ENCODE measurements around the gene PIH1D1. TPM values are rescaled to one million over a fixed set of nuclear protein-coding genes. Genes with fewer than 3 reads are reported as not detected.

The PIH1D1 gene
- total and polyA plus RNA-seq, 4 experiments from 2014 or later: 87.2 to 186 (median 151) TPM

- no peaks in the 10 kb centered on the region for H3K9me3 ChIP-seq (ENCODE audit: control insufficient read depth in 1 of 2, low read length in 2 of 2)
- no peak for DNase-seq
- H3K27ac Mint-ChIP-seq: peak overlapping the region; percentile 37 to 94 (median 87)
- ChIA-PET POLR2A (ENCODE audit: partially characterized antibody) (interaction anchor here (1.0 to 4.5 kb wide), 5 partner anchors 9 to 79 kb away, joined by 3 to 79 read pairs (median 4); no protein-coding TSS in a partner anchor), CTCF (ENCODE audit: partially characterized antibody) (no interaction called here)
- H3K4me1 ChIP-seq (ENCODE audit: insufficient read depth, low read length): peaks cover 30% of the 10 kb centered on the region
- peaks cover 0 to 14% (median 0%) of the 10 kb centered on the region in 8 donors for H3K9me3 Mint-ChIP-seq
- peak overlapping the region in 2 of 8 donors; percentile 43 to 71 for H3K4me3 Mint-ChIP-seq
- intact Hi-C loops (cut with micrococcal nuclease): no loop called here
- no peak overlapping the region for H3K4me3 ChIP-seq (ENCODE audit: low read length in 2 of 2)
- peaks cover 42 to 75% of the 10 kb centered on the region in 2 donors for H3K36me3 Mint-ChIP-seq
- peaks cover 41% of the 10 kb centered on the region for H3K36me3 ChIP-seq (ENCODE audit: insufficient read depth, low read length)
- H3K4me1 Mint-ChIP-seq: peaks cover 18 to 44% (median 32%) of the 10 kb centered on the region in 4 donors
- H3K27me3 Mint-ChIP-seq: no peaks in the 10 kb centered on the region
- H3K27ac ChIP-seq (ENCODE audit: low read depth, low read length): no peak overlapping the region
- H3K27me3 ChIP-seq (ENCODE audit: insufficient read depth, low read length): no peaks in the 10 kb centered on the region
Observed at GRCh38 chr19:49486232-49486631, 34.6 kb upstream of the PIH1D1 start.

- Mint-ChIP-seq H3K27me3 (no peaks in the 10 kb centered on the region), H3K4me1 (peaks cover 8 to 29% (median 16%) of the 10 kb centered on the region in 4 donors), H3K27ac (peak overlapping the region in 6 of 7 donors; percentile 6 to 90 (median 70)), H3K36me3 (peaks cover 17 to 52% of the 10 kb centered on the region in 2 donors), H3K4me3 (peak overlapping the region in 1 of 8 donors; percentile 17), H3K9me3 (peaks cover 0 to 2% (median 0%) of the 10 kb centered on the region in 8 donors)
- Histone ChIP-seq H3K27ac (ENCODE audit: low read depth, low read length) (no peak overlapping the region), H3K36me3 (ENCODE audit: insufficient read depth, low read length) (peaks cover 42% of the 10 kb centered on the region), H3K9me3 (ENCODE audit: control insufficient read depth in 1 of 2, low read length in 2 of 2) (no peaks in the 10 kb centered on the region), H3K4me1 (ENCODE audit: insufficient read depth, low read length) (peaks cover 33% of the 10 kb centered on the region), H3K27me3 (ENCODE audit: insufficient read depth, low read length) (no peaks in the 10 kb centered on the region), H3K4me3 (ENCODE audit: low read length in 2 of 2) (no peak overlapping the region)
- ChIA-PET CTCF (ENCODE audit: partially characterized antibody) (interaction anchor here (2.8 kb wide), 1 partner anchor 9 kb away, joined by 13 read pairs; the partner anchor contains the start of gene FLT3LG), POLR2A (ENCODE audit: partially characterized antibody) (interaction anchor here (1.2 kb wide), 1 partner anchor 11 kb away, joined by 5 read pairs; no protein-coding TSS in a partner anchor)
- DNase-seq: no peak
- intact Hi-C loops (cut with micrococcal nuclease): no loop called here
Observed at GRCh38 chr19:49481020-49481683, 29.5 kb upstream of the PIH1D1 start.

GRCh38 chr19:49479975-49480628 is 28.5 kb upstream of the PIH1D1 start:
- ChIA-PET POLR2A (ENCODE audit: partially characterized antibody) (interaction anchor here (1.7 kb wide), 1 partner anchor 12 kb away, joined by 5 read pairs; no protein-coding TSS in a partner anchor), CTCF (ENCODE audit: partially characterized antibody) (no interaction called here)
- Histone ChIP-seq H3K27me3 (ENCODE audit: insufficient read depth, low read length) (no peaks in the 10 kb centered on the region), H3K27ac (ENCODE audit: low read depth, low read length) (no peak overlapping the region), H3K9me3 (ENCODE audit: control insufficient read depth in 1 of 2, low read length in 2 of 2) (no peaks in the 10 kb centered on the region), H3K4me1 (ENCODE audit: insufficient read depth, low read length) (peaks cover 38% of the 10 kb centered on the region), H3K36me3 (ENCODE audit: insufficient read depth, low read length) (peaks cover 41% of the 10 kb centered on the region), H3K4me3 (ENCODE audit: low read length in 2 of 2) (no peak overlapping the region)
- DNase-seq: no peak
- H3K4me3 Mint-ChIP-seq: peak overlapping the region in 2 of 8 donors; percentile 6 to 35
- peaks cover 11 to 37% (median 21%) of the 10 kb centered on the region in 4 donors for H3K4me1 Mint-ChIP-seq
- H3K36me3 Mint-ChIP-seq: peaks cover 21 to 51% of the 10 kb centered on the region in 2 donors
- intact Hi-C loops (cut with micrococcal nuclease): no loop called here
- peak overlapping the region in 2 of 7 donors; percentile 41 to 84 for H3K27ac Mint-ChIP-seq
- peaks cover 0 to 2% (median 0%) of the 10 kb centered on the region in 8 donors for H3K9me3 Mint-ChIP-seq
- no peaks in the 10 kb centered on the region for H3K27me3 Mint-ChIP-seq

GRCh38 chr19:49475995-49476880 is 24.6 kb upstream of the PIH1D1 start:
- no peaks in the 10 kb centered on the region for H3K27me3 ChIP-seq (ENCODE audit: insufficient read depth, low read length)
- peak overlapping the region; percentile 96 for H3K27ac ChIP-seq (ENCODE audit: low read depth, low read length)
- no peaks in the 10 kb centered on the region for H3K9me3 ChIP-seq (ENCODE audit: control insufficient read depth in 1 of 2, low read length in 2 of 2)
- H3K36me3 Mint-ChIP-seq: peaks cover 19 to 32% of the 10 kb centered on the region in 2 donors
- POLR2A ChIA-PET (ENCODE audit: partially characterized antibody): interaction anchor here (0.8 to 4.8 kb wide), 13 partner anchors 8 to 205 kb away, joined by 3 to 79 read pairs (median 4); partner anchors contain the start of genes ALDH16A1, PIH1D1, PRMT1 and RPL13A
- CTCF ChIA-PET (ENCODE audit: partially characterized antibody): interaction anchor here (0.5 to 2.2 kb wide), 25 partner anchors 9 to 250 kb away, joined by 3 to 14 read pairs (median 5); partner anchors contain the start of genes ALDH16A1, PIH1D1 and PRMT1
- peaks cover 61% of the 10 kb centered on the region for H3K4me1 ChIP-seq (ENCODE audit: insufficient read depth, low read length)
- peak overlapping the region; percentile 91 to 99 (median 98) for H3K27ac Mint-ChIP-seq
- peak; percentile 64 to 82 (median 68) for DNase-seq
- H3K27me3 Mint-ChIP-seq: no peaks in the 10 kb centered on the region
- H3K4me3 ChIP-seq (ENCODE audit: low read length in 2 of 2): peak overlapping the region; percentile 77 to 94
- H3K4me1 Mint-ChIP-seq: peaks cover 17 to 61% (median 32%) of the 10 kb centered on the region in 4 donors
- peak overlapping the region; percentile 90 to 99 (median 94) for H3K4me3 Mint-ChIP-seq
- intact Hi-C loops (cut with micrococcal nuclease): loop anchor here (1.0 to 2.0 kb wide), 2 partner anchors 84 to 209 kb away; no protein-coding TSS in a partner anchor
- H3K36me3 ChIP-seq (ENCODE audit: insufficient read depth, low read length): peaks cover 28% of the 10 kb centered on the region
- peaks cover 0 to 1% (median 0%) of the 10 kb centered on the region in 8 donors for H3K9me3 Mint-ChIP-seq

- Histone ChIP-seq H3K9me3 (ENCODE audit: control insufficient read depth in 1 of 2, low read length in 2 of 2) (no peaks in the 10 kb centered on the region), H3K36me3 (ENCODE audit: insufficient read depth, low read length) (peaks cover 22% of the 10 kb centered on the region), H3K4me3 (ENCODE audit: low read length in 2 of 2) (peak overlapping the region; percentile 77 to 94), H3K4me1 (ENCODE audit: insufficient read depth, low read length) (peaks cover 65% of the 10 kb centered on the region), H3K27me3 (ENCODE audit: insufficient read depth, low read length) (no peaks in the 10 kb centered on the region), H3K27ac (ENCODE audit: low read depth, low read length) (peak overlapping the region; percentile 96)
- DNase-seq: peak in 2 of 5 donors; percentile 26 to 32
- Mint-ChIP-seq H3K27ac (peak overlapping the region; percentile 91 to 99 (median 98)), H3K27me3 (no peaks in the 10 kb centered on the region), H3K4me1 (peaks cover 20 to 67% (median 36%) of the 10 kb centered on the region in 4 donors), H3K4me3 (peak overlapping the region; percentile 90 to 99 (median 94)), H3K9me3 (no peaks in the 10 kb centered on the region), H3K36me3 (peaks cover 16 to 27% of the 10 kb centered on the region in 2 donors)
- ChIA-PET CTCF (ENCODE audit: partially characterized antibody) (interaction anchor here (0.8 to 2.2 kb wide), 19 partner anchors 9 to 202 kb away, joined by 3 to 14 read pairs (median 5); partner anchors contain the start of genes ALDH16A1 and PRMT1), POLR2A (ENCODE audit: partially characterized antibody) (interaction anchor here (0.6 to 4.8 kb wide), 15 partner anchors 8 to 310 kb away, joined by 3 to 79 read pairs (median 4); partner anchors contain the start of genes ALDH16A1, PIH1D1, PRMT1 and RPL13A)
- intact Hi-C loops (cut with micrococcal nuclease): loop anchor here (2.0 kb wide), 1 partner anchor 209 kb away; no protein-coding TSS in a partner anchor
Observed at GRCh38 chr19:49475191-49475917, 23.7 kb upstream of the PIH1D1 start.
